ENCODE data around the gene ZRSR2. TPM values are rescaled to one million over a fixed set of nuclear protein-coding genes. Genes with fewer than 3 reads are reported as not detected.
"Not testable (repeated sequence)": the region's sequence is repeated elsewhere in the genome, so short reads cannot be mapped to it uniquely, and the experiment has no call there.

ZRSR2 gene
- total RNA-seq, 1 donor from 2014 or later: 4.2 TPM

GRCh38 chrX:15820106-15821073, 30.1 kb downstream of the ZRSR2 start:
- H3K36me3 ChIP-seq (ENCODE audit: control insufficient read depth, insufficient read depth, low read length): peaks cover 5% of the 10 kb centered on the region
- no peak for TF ChIP-seq CTCF (IDR thresholded peaks at IDR 0.05; ENCODE audit: insufficient read depth, low read length, severe bottlenecking)
- FAIRE-seq: peak; percentile 80
- no peaks in the 10 kb centered on the region for H3K27me3 ChIP-seq (ENCODE audit: control insufficient read depth, insufficient read depth, low read length)
- no peak for DNase-seq (ENCODE audit: low read depth)
- no peak overlapping the region for H3K4me3 ChIP-seq (ENCODE audit: low read depth, low read length)

GRCh38 chrX:15822922-15823321, 32.6 kb downstream of the ZRSR2 start:
- FAIRE-seq: no peak
- no peak for TF ChIP-seq CTCF (IDR thresholded peaks at IDR 0.05; ENCODE audit: insufficient read depth, low read length, severe bottlenecking)
- no peak for DNase-seq (ENCODE audit: low read depth)
- Histone ChIP-seq H3K27me3 (ENCODE audit: control insufficient read depth, insufficient read depth, low read length) (no peaks in the 10 kb centered on the region), H3K4me3 (ENCODE audit: low read depth, low read length) (no peak overlapping the region), H3K36me3 (ENCODE audit: control insufficient read depth, insufficient read depth, low read length) (no peaks in the 10 kb centered on the region)

GRCh38 chrX:15825936-15826335, 35.7 kb downstream of the ZRSR2 start:
- Histone ChIP-seq H3K27me3 (ENCODE audit: control insufficient read depth, insufficient read depth, low read length) (no peaks in the 10 kb centered on the region), H3K36me3 (ENCODE audit: control insufficient read depth, insufficient read depth, low read length) (no peaks in the 10 kb centered on the region), H3K4me3 (ENCODE audit: low read depth, low read length) (no peak overlapping the region)
- TF ChIP-seq CTCF (IDR thresholded peaks at IDR 0.05; ENCODE audit: insufficient read depth, low read length, severe bottlenecking): no peak
- no peak for FAIRE-seq
- DNase-seq (ENCODE audit: low read depth): no peak

GRCh38 chrX:15829217-15829616, 38.9 kb downstream of the ZRSR2 start:
- TF ChIP-seq CTCF (IDR thresholded peaks at IDR 0.05; ENCODE audit: insufficient read depth, low read length, severe bottlenecking): no peak
- Histone ChIP-seq H3K4me3 (ENCODE audit: low read depth, low read length) (no peak overlapping the region), H3K27me3 (ENCODE audit: control insufficient read depth, insufficient read depth, low read length) (no peaks in the 10 kb centered on the region), H3K36me3 (ENCODE audit: control insufficient read depth, insufficient read depth, low read length) (no peaks in the 10 kb centered on the region)
- DNase-seq (ENCODE audit: low read depth) (no peak), FAIRE-seq (no peak)

GRCh38 chrX:15831347-15831746, 41.1 kb downstream of the ZRSR2 start:
- not testable (repeated sequence) for H3K27me3 ChIP-seq (ENCODE audit: control insufficient read depth, insufficient read depth, low read length); H3K36me3 ChIP-seq (ENCODE audit: control insufficient read depth, insufficient read depth, low read length); DNase-seq (ENCODE audit: low read depth); H3K4me3 ChIP-seq (ENCODE audit: low read depth, low read length); FAIRE-seq

GRCh38 chrX:15834053-15834452, 43.8 kb downstream of the ZRSR2 start:
- H3K4me3 ChIP-seq (ENCODE audit: low read depth, low read length): no peak overlapping the region
- FAIRE-seq: no peak
- no peak for DNase-seq (ENCODE audit: low read depth)
- no peak for TF ChIP-seq CTCF (IDR thresholded peaks at IDR 0.05; ENCODE audit: insufficient read depth, low read length, severe bottlenecking)
- no peaks in the 10 kb centered on the region for H3K27me3 ChIP-seq (ENCODE audit: control insufficient read depth, insufficient read depth, low read length)
- no peaks in the 10 kb centered on the region for H3K36me3 ChIP-seq (ENCODE audit: control insufficient read depth, insufficient read depth, low read length)

Data from bronchial epithelial cell (primary cell).